Activated T-cell treated with anti-CD3 and anti-CD28 coated beads, Interleukin-2, amount 50 U/mL, for 24 hours (primary cell): Measurements from ENCODE around the gene SPTA1.

Experiments used
- DNase-seq: peaks from one replicate; pipeline ENCODE4 v3.0.0-alpha.2; 2020
- H3K27ac Mint-ChIP-seq: 2 replicates; pipeline ENCODE4 v1.8.0; 2020; ENCODE audit warnings: mild to moderate bottlenecking, mixed read lengths
- H3K27me3 Mint-ChIP-seq: 2 replicates; pipeline ENCODE4 v1.8.0; 2020; ENCODE audit warnings: mixed read lengths
- H3K36me3 Mint-ChIP-seq: 2 replicates; pipeline ENCODE4 v1.8.0; 2020; ENCODE audit warnings: low read depth, mixed read lengths
- H3K4me1 Mint-ChIP-seq: 2 replicates; pipeline ENCODE4 v1.8.0; 2020; ENCODE audit warnings: low read depth, mixed read lengths
- H3K4me3 Mint-ChIP-seq: 2 replicates; pipeline ENCODE4 v1.8.0; 2020; ENCODE audit warnings: mild to moderate bottlenecking, moderate library complexity, mixed read lengths
- H3K9me3 Mint-ChIP-seq: 2 replicates; pipeline ENCODE4 v1.8.0; 2020; ENCODE audit warnings: mixed read lengths

SPTA1 gene

DNA sequence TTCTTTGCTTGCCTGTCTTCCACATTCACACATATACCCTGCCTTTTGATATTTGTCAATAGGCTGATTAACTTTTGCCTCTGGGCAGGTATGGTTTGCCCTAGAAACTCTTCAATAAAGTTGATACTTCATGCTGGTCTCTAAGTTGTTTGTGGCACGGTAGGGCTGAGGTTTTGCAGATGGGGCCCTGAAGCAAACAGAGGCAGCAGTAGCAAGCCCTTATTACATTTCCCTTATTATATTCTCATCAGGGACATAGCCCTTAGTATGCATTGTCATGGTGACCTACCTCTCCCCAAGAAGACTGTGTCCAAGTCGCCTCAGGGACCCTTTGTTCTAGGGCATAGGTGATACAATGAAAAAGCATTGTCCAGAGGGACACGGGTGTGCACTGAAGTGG is 116.0 kb downstream of the SPTA1 start, which contains the start of gene OR6P1:
Gene OR6P1 (minus strand): TSS at position 101 of the 400 bp plus-strand sequence. CDS start 6,976 bp downstream, outside the sequence.
- H3K9me3 Mint-ChIP-seq: no peaks in the 10 kb centered on the region
- DNase-seq: no peak
- no peaks in the 10 kb centered on the region for H3K4me1 Mint-ChIP-seq
- H3K27me3 Mint-ChIP-seq: peaks cover 37% of the 10 kb centered on the region
- H3K36me3 Mint-ChIP-seq: no peaks in the 10 kb centered on the region
- no peak within 1 kb of the TSS for H3K4me3 Mint-ChIP-seq
- no peak within 1 kb of the TSS for H3K27ac Mint-ChIP-seq

DNA sequence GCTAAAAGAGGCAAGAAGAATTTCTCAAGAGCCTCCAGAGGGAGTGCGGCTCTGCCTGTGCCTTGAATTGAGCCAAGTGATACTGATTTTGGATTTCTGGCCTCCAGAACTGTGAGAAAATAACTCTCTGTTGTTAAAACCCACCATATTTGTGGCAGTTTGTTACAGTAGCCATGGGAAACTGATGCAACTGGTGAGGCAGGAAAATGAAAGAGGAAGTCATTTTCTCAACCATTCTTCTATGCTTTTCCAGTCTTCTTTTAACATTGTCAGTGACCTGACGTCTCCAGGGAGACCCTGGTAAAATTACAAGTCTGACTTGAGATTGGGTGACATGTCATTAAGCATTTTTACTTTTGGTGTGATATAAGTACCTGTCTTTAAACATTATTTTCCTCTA is 121.9 kb downstream of the SPTA1 start:
- Mint-ChIP-seq H3K4me3 (no peak overlapping the region), H3K9me3 (no peaks in the 10 kb centered on the region), H3K4me1 (no peaks in the 10 kb centered on the region), H3K36me3 (no peaks in the 10 kb centered on the region), H3K27me3 (peaks cover 30% of the 10 kb centered on the region), H3K27ac (no peak overlapping the region)
- no peak for DNase-seq

DNA sequence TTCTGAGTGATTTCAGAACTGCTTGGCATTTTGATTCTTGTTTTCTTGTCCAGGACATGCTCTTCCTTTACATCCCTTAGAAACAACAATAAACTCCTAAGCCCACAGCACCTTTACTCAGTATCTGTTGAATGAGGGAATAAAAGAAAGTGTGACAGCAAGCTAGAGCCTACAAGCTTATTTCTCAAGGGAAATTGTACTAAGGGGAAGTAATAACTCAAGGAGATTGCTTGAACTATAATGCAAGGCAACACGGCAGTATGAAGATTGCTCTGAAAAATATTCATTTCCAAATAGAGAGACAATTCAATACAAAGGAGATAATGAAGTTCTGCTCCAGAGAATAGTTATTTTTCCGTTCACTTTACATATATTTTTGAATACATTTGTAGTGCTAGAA is 122.7 kb downstream of the SPTA1 start:
- H3K36me3 Mint-ChIP-seq: no peaks in the 10 kb centered on the region
- H3K4me1 Mint-ChIP-seq: no peaks in the 10 kb centered on the region
- H3K27me3 Mint-ChIP-seq: peaks cover 37% of the 10 kb centered on the region
- DNase-seq: no peak
- H3K27ac Mint-ChIP-seq: no peak overlapping the region
- H3K4me3 Mint-ChIP-seq: no peak overlapping the region
- no peaks in the 10 kb centered on the region for H3K9me3 Mint-ChIP-seq
